Ascending aorta (tissue), 2 donors: Measurements from ENCODE around the gene LDLRAD4. TPM values are rescaled to one million over a fixed set of nuclear protein-coding genes. Genes with fewer than 3 reads are reported as not detected.
A peak's percentile ranks its signal among the peaks of the same experiment; 100 is the strongest.
"Not testable (repeated sequence)": the region's sequence is repeated elsewhere in the genome, so short reads cannot be mapped to it uniquely, and the experiment has no call there.

Source experiments
- DNase-seq, 2 donors: peaks; one replicate each; pipeline ENCODE4 v3.0.0-alpha.2; 2019; ENCODE audit warnings: low spot score in 2 of 2
- H3K27ac ChIP-seq, 2 donors: fragments of 200-600 bp; sonication (generic); one replicate each; pipeline ENCODE4 v1.5.1; 2016 to 2017; ENCODE audit warnings: mild to moderate bottlenecking in 1 of 2
- H3K27me3 ChIP-seq: fragments of 200-600 bp; sonication (generic); one replicate; pipeline ENCODE4 v1.5.1; 2017
- H3K36me3 ChIP-seq, 2 donors: fragments of 200-600 bp; sonication (generic); one replicate each; pipeline ENCODE4 v1.5.1; 2016
- H3K4me1 ChIP-seq, 2 donors: fragments of 200-600 bp; sonication (generic); one replicate each; pipeline ENCODE4 v1.5.1; 2016 to 2017; ENCODE audit warnings: mild to moderate bottlenecking in 1 of 2
- H3K4me3 ChIP-seq, 2 donors: fragments of 200-600 bp; sonication (generic); one replicate each; pipeline ENCODE4 v1.5.1; 2016 to 2017; ENCODE audit warnings: mild to moderate bottlenecking in 1 of 2
- H3K9me3 ChIP-seq, 2 donors: fragments of 200-600 bp; sonication (generic); one replicate each; pipeline ENCODE4 v1.5.1; 2016
- CTCF ChIP-seq, 3 experiments: fragments of 200-600 bp in 2 of 3; fragments of 450-650 bp in 1 of 3; sonication (generic) in 2 of 3; IDR thresholded peaks; one replicate each; pipeline ENCODE4 v1.5.1; 2016 to 2019; ENCODE audit warnings: antibody characterized with exemption in 3 of 3, mild to moderate bottlenecking in 1 of 3, moderate library complexity in 1 of 3
- intact Hi-C: fragments of 100-400 bp; cut with DNase I; formaldehyde crosslinking; loops from one replicate; pipeline ENCODE4 v1.15.1; 2023
- total RNA-seq: library from RNA; depleted of rRNA; stranded (reverse); fragments of >200 nt; gene quantifications from one replicate; pipeline ENCODE4 v1.1.0, GENCODE V29; 2016

Gene LDLRAD4
- total RNA-seq, 1 donor from 2014 or later, result 21.0 TPM

GRCh38 chr18:13487237-13487636 is 268.7 kb downstream of the LDLRAD4 start:
- no peak for DNase-seq
- no peaks in the 10 kb centered on the region for H3K9me3 ChIP-seq
- peaks cover 0 to 8% of the 10 kb centered on the region in 2 donors for H3K4me1 ChIP-seq
- no peaks in the 10 kb centered on the region for H3K27me3 ChIP-seq
- H3K36me3 ChIP-seq, result peaks cover 4 to 13% of the 10 kb centered on the region in 2 donors
- intact Hi-C loops, result no loop called here
- no peak overlapping the region for H3K27ac ChIP-seq
- no peak overlapping the region for H3K4me3 ChIP-seq
- TF ChIP-seq CTCF (IDR thresholded peaks at IDR 0.05), result no peak

DNA sequence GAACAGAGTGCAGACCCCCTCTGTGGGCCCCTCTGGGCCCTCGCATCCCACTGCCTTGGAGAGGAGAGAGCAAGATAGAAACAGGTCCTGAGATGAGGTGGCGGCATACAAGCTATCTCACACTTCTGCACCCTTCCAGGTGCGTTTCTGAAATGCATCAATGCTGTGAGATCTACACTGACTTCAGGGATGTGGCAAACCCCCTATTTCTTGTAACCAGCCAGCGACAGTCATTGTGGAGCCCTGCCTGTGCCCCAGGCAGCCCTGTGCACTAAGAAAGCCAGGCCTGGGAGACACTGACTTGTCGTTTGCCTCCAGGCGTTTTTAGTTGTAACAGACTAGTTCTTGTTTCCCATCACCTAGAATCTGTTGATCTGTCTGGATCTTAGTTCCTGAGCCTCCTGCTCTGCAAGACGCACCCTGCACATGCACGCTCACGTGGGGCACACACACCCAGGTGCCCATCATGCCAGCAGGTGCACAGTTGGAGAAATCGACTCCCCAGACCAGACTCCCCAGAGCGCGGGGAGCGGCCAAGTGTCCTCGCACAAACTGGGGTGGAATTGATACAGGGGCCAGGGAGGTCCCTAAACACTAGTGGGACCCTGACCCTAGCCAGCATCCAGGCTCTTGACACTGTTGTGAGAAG is 269.8 kb downstream of the LDLRAD4 start:
- H3K36me3 ChIP-seq, result peaks cover 8 to 16% of the 10 kb centered on the region in 2 donors
- peaks cover 0 to 7% of the 10 kb centered on the region in 2 donors for H3K4me1 ChIP-seq
- H3K27ac ChIP-seq, result no peak overlapping the region
- no peaks in the 10 kb centered on the region for H3K27me3 ChIP-seq
- DNase-seq, result no peak
- H3K4me3 ChIP-seq, result no peak overlapping the region
- no peaks in the 10 kb centered on the region for H3K9me3 ChIP-seq
- intact Hi-C loops, result no loop called here
- no peak for TF ChIP-seq CTCF (IDR thresholded peaks at IDR 0.05)

DNA sequence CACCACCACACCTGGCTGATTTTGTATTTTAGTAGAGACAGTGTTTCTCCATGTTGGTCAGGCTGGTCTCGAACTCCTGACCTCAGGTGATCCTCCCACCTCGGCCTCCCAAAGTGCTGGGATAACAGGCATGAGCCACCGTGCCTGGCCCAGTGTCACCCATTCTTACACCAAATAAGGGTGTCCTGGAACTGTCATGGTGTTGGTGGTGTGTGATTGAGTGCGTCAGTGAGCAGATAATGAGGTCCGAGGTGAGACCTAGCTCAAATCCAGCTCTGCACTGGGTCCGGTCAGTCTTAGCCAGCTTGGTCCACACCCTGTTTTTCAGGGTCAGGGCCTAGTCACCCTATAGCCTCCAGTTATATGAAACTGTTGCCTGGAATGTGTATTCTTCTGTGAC is 270.7 kb downstream of the LDLRAD4 start:
- H3K27me3 ChIP-seq, H3K27ac ChIP-seq, H3K4me3 ChIP-seq, H3K4me1 ChIP-seq, H3K9me3 ChIP-seq, intact Hi-C loops: not testable (repeated sequence)
- H3K36me3 ChIP-seq, result peaks cover 8 to 16% of the 10 kb centered on the region in 2 donors
- peak in 1 of 2 donors; percentile 52 for DNase-seq

DNA sequence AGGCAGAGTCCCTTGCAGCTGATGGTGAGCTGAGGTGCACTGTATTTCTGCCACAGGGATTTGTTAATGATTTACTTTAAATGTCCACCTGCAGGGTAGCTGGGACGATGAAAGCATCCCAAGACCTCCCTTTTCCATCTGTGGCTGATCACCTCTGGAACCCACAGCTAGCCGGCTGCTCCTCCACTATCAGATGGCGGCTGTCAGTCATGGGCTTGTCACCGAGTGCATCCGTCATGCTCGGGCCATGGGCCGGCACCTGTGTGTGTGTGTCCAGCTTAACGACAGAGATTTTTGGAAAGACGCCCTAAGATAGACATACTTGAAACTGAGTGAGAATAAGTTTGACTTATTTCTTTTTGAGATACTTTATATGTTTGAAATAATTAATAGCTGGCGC is 272.6 kb downstream of the LDLRAD4 start:
- H3K4me3 ChIP-seq, result no peak overlapping the region
- H3K9me3 ChIP-seq, result no peaks in the 10 kb centered on the region
- H3K4me1 ChIP-seq, result peaks cover 0 to 11% of the 10 kb centered on the region in 2 donors
- peak in 1 of 2 donors; percentile 45 for DNase-seq
- peaks cover 8 to 16% of the 10 kb centered on the region in 2 donors for H3K36me3 ChIP-seq
- no peaks in the 10 kb centered on the region for H3K27me3 ChIP-seq
- intact Hi-C loops, result no loop called here
- TF ChIP-seq CTCF (IDR thresholded peaks at IDR 0.05), result no peak
- no peak overlapping the region for H3K27ac ChIP-seq

- DNase-seq, result peak in 1 of 2 donors; percentile 58
- Histone ChIP-seq H3K36me3 (peaks cover 8 to 12% of the 10 kb centered on the region in 2 donors), H3K27ac (no peak overlapping the region), H3K4me1 (peaks cover 0 to 12% of the 10 kb centered on the region in 2 donors), H3K4me3 (no peak overlapping the region), H3K27me3 (no peaks in the 10 kb centered on the region), H3K9me3 (no peaks in the 10 kb centered on the region)
- TF ChIP-seq CTCF (IDR thresholded peaks at IDR 0.05), result no peak
- intact Hi-C loops, result loop anchor here (2.0 kb wide), 1 partner anchor 30 kb away; no protein-coding TSS in a partner anchor
Observed at GRCh38 chr18:13492314-13492713, 273.8 kb downstream of the LDLRAD4 start.

- no peak for DNase-seq
- Histone ChIP-seq H3K27ac (no peak overlapping the region), H3K4me3 (no peak overlapping the region), H3K9me3 (no peaks in the 10 kb centered on the region), H3K36me3 (peaks cover 8 to 12% of the 10 kb centered on the region in 2 donors), H3K27me3 (no peaks in the 10 kb centered on the region), H3K4me1 (peaks cover 0 to 12% of the 10 kb centered on the region in 2 donors)
- no peak for TF ChIP-seq CTCF (IDR thresholded peaks at IDR 0.05)
- intact Hi-C loops, result loop anchor here (2.0 kb wide), 1 partner anchor 30 kb away; no protein-coding TSS in a partner anchor
Observed at GRCh38 chr18:13493079-13493478, 274.5 kb downstream of the LDLRAD4 start.
